CMK (cell line): ENCODE results near the gene ZNF644.
"Not testable (repeated sequence)": the region's sequence is repeated elsewhere in the genome, so short reads cannot be mapped to it uniquely, and the experiment has no call there.

Experiments used
- DNase-seq: peaks from one replicate; pipeline ENCODE4 v3.0.0-alpha.2; 2010; ENCODE audit warnings: low read depth

ZNF644 gene

GRCh38 chr1:90986953-90987352, 34.9 kb downstream of the ZNF644 start:
- DNase-seq: no peak

GRCh38 chr1:90977522-90977921, 44.3 kb downstream of the ZNF644 start:
- no peak for DNase-seq

- DNase-seq: no peak
Observed at GRCh38 chr1:90973897-90974798, 47.7 kb downstream of the ZNF644 start.

- DNase-seq: no peak
Observed at GRCh38 chr1:90970208-90970607, 51.6 kb downstream of the ZNF644 start.

- no peak for DNase-seq
Observed at GRCh38 chr1:90969241-90969640, 52.6 kb downstream of the ZNF644 start.

GRCh38 chr1:90964444-90965035, 57.3 kb downstream of the ZNF644 start:
- DNase-seq: no peak

GRCh38 chr1:90963651-90964050, 58.2 kb downstream of the ZNF644 start:
- DNase-seq: no peak

- no peak for DNase-seq
Observed at GRCh38 chr1:90963236-90963635, 58.6 kb downstream of the ZNF644 start.

GRCh38 chr1:90959352-90960206, 62.3 kb downstream of the ZNF644 start:
- no peak for DNase-seq

GRCh38 chr1:90957497-90957896, 64.3 kb downstream of the ZNF644 start:
- no peak for DNase-seq

- no peak for DNase-seq
Observed at GRCh38 chr1:90955769-90956168, 66.1 kb downstream of the ZNF644 start.

- DNase-seq: no peak
Observed at GRCh38 chr1:90952906-90953305, 68.9 kb downstream of the ZNF644 start.

GRCh38 chr1:90951009-90951408, 70.8 kb downstream of the ZNF644 start:
- DNase-seq: no peak

- no peak for DNase-seq
Observed at GRCh38 chr1:90948301-90948700, 73.5 kb downstream of the ZNF644 start.

GRCh38 chr1:90946630-90947029, 75.2 kb downstream of the ZNF644 start:
- no peak for DNase-seq

- DNase-seq: no peak
Observed at GRCh38 chr1:90945287-90945686, 76.5 kb downstream of the ZNF644 start.

- DNase-seq: no peak
Observed at GRCh38 chr1:90943966-90944365, 77.9 kb downstream of the ZNF644 start.

GRCh38 chr1:90940746-90941145, 81.1 kb downstream of the ZNF644 start:
- no peak for DNase-seq

GRCh38 chr1:90936731-90937130, 85.1 kb downstream of the ZNF644 start:
- no peak for DNase-seq

GRCh38 chr1:90936061-90936460, 85.8 kb downstream of the ZNF644 start:
- no peak for DNase-seq

GRCh38 chr1:90928231-90928630, 93.6 kb downstream of the ZNF644 start:
- DNase-seq: not testable (repeated sequence)

GRCh38 chr1:90927674-90928073, 94.2 kb downstream of the ZNF644 start:
- DNase-seq: not testable (repeated sequence)

- DNase-seq: no peak
Observed at GRCh38 chr1:90926971-90927370, 94.9 kb downstream of the ZNF644 start.
